BJ (cell line): ENCODE data around the gene ATG7. TPM values are rescaled to one million over a fixed set of nuclear protein-coding genes. Genes with fewer than 3 reads are reported as not detected.

Source experiments
- CTCF ChIA-PET: fragments of 350-600 bp; formaldehyde crosslinking; extraction: SDS; loops from one replicate; lab custom pipeline; 2021; ENCODE audit warnings: antibody characterized with exemption, inconsistent platforms; lab: Yijun Ruan, JAX
- POLR2A ChIA-PET: fragments of 300-600 bp; sonication (Branson Sonifier 250); formaldehyde crosslinking; extraction: SDS; loops from one replicate; lab custom pipeline; 2021; ENCODE audit warnings: antibody characterized with exemption; lab: Charles Lee
- DNase-seq: peaks from one replicate; pipeline ENCODE4 v3.0.0-alpha.2; 2011; ENCODE audit warnings: low read depth
- H3K27me3 ChIP-seq: 2 replicates; pipeline ENCODE4 v1.6.0; 2011; ENCODE audit warnings: low read length; ENCODE audit not compliant: control insufficient read depth, insufficient read depth
- H3K36me3 ChIP-seq: 2 replicates; pipeline ENCODE4 v1.5.1; 2011; ENCODE audit warnings: low read length; ENCODE audit not compliant: control insufficient read depth, insufficient read depth
- H3K4me3 ChIP-seq: 2 replicates; pipeline ENCODE4 v1.5.1; 2011; ENCODE audit warnings: low read depth, mild to moderate bottlenecking, control low read depth, low read length
- polyA plus RNA-seq: library from polyadenylated mRNA; depleted of rRNA; stranded (reverse); fragments of >200 nt; gene quantifications from 2 replicates; pipeline ENCODE4 v1.2.3, GENCODE V29; 2011
- TF ChIP-seq, protein P1 (sequence below): IDR thresholded peaks from 2 replicates; pipeline ENCODE4 v1.5.1; 2011; ENCODE audit warnings: low read depth, mild to moderate bottlenecking, control low read depth, inconsistent platforms, low read length, moderate library complexity; ENCODE audit not compliant: insufficient read depth

Gene ATG7
- polyA plus RNA-seq, 1 experiment: 26.2 TPM

DNA sequence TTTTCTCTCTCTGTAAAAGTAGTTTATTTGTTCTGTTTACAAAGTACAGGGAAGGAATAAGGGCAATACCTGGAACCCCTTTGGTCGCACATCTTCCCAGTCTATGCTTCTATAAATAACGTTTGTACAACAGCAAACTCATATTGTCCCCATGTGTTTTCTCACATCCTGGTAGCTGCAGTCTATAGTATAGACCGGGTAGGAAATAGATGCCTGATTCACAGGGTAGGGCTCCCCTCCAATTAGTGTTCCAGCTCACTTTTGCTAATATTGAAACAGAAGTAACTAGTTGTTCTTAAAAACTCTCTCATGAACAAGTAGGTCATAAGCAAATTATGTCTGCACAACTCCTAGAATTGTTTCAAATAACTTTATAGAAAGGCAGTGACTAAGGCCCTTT is 17.7 kb downstream of the ATG7 start:
- Histone ChIP-seq H3K27me3 (no peaks in the 10 kb centered on the region), H3K36me3 (no peaks in the 10 kb centered on the region; the same call in none of the 2 replicates), H3K4me3 (no peak overlapping the region)
- ChIA-PET POLR2A (no interaction called here), CTCF (interaction anchor here (1.1 to 2.8 kb wide), 4 partner anchors 15 to 230 kb away, joined by 3 to 13 read pairs (median 3); partner anchors contain the start of gene HRH1)
- DNase-seq: no peak
- TF ChIP-seq, protein P1, sequence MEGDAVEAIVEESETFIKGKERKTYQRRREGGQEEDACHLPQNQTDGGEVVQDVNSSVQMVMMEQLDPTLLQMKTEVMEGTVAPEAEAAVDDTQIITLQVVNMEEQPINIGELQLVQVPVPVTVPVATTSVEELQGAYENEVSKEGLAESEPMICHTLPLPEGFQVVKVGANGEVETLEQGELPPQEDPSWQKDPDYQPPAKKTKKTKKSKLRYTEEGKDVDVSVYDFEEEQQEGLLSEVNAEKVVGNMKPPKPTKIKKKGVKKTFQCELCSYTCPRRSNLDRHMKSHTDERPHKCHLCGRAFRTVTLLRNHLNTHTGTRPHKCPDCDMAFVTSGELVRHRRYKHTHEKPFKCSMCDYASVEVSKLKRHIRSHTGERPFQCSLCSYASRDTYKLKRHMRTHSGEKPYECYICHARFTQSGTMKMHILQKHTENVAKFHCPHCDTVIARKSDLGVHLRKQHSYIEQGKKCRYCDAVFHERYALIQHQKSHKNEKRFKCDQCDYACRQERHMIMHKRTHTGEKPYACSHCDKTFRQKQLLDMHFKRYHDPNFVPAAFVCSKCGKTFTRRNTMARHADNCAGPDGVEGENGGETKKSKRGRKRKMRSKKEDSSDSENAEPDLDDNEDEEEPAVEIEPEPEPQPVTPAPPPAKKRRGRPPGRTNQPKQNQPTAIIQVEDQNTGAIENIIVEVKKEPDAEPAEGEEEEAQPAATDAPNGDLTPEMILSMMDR: no peak

DNA sequence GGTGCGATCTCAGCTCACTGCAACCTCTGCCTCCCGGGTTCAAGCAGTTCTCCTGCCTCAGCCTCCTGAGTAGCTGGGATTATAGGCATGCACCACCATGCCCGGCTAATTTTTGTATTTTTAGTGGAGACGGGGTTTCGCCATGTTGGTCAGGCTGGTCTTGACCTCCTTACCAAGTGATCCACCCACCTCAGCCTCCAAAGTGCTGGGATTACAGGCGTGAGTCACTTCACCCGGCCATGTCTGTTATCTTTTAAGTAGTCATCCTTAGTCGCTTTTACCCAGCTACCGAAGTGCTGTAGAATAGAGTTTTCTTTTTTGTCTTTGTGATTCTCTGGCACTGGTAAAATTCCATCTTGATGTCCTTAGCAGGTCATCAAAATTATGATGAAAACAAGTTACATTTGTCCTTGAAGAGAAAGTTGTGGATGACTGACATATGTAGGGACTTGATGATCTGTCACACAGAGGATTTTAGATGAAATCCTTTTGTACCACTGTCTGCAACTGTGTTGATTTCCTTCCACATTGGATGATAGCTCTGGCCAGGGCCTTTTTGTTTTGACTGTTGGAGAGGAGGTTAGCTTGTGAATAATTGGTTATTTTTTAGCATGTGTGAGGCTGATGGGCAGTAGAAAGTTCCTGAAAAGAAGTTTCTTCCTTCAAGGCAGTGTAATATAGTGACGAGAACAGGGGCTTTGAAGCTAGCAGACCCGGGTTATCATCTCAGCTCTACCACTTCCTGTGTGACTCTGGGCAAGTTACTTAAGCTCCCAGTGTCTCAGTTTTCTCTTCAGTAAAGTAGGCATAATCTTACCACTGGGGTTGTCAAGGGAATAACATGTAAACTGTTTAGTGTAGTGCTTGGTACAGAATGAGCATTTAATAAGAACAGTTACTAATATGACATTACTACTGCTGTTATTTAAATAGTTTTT is 18.8 kb downstream of the ATG7 start:
- Histone ChIP-seq H3K27me3 (no peaks in the 10 kb centered on the region), H3K4me3 (no peak overlapping the region), H3K36me3 (no peaks in the 10 kb centered on the region; the same call in none of the 2 replicates)
- ChIA-PET CTCF (interaction anchor here (0.6 to 1.4 kb wide), 2 partner anchors 44 to 54 kb away, joined by 3 to 4 read pairs; no protein-coding TSS in a partner anchor), POLR2A (no interaction called here)
- TF ChIP-seq, protein P1: no peak
- DNase-seq: no peak

DNA sequence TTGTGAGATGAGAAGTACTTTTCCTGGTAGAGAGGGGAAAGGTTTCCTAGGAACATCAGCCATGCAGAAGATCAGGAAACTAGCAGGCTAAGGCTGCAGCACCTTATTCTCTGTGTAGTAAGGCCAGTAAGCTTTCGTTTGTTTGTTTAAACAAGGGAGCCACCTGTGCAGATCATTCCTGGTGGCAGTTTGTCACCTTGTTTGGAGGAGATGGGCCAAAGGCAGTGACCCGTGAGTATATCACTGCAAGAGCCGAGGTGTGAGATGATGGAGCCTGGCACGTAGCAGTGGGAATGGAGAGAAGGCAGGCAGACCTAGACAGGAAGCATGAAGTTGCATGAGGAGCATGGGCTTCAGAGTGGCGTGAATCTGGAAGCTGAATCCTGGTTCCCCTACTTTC is 19.6 kb downstream of the ATG7 start:
- Histone ChIP-seq H3K27me3 (no peaks in the 10 kb centered on the region), H3K4me3 (no peak overlapping the region), H3K36me3 (peaks cover 2% of the 10 kb centered on the region)
- TF ChIP-seq, protein P1: no peak
- CTCF ChIA-PET: interaction anchor here (0.5 to 0.6 kb wide), 2 partner anchors 43 to 924 kb away, joined by 4 read pairs; no protein-coding TSS in a partner anchor
- POLR2A ChIA-PET: no interaction called here
- DNase-seq: no peak

DNA sequence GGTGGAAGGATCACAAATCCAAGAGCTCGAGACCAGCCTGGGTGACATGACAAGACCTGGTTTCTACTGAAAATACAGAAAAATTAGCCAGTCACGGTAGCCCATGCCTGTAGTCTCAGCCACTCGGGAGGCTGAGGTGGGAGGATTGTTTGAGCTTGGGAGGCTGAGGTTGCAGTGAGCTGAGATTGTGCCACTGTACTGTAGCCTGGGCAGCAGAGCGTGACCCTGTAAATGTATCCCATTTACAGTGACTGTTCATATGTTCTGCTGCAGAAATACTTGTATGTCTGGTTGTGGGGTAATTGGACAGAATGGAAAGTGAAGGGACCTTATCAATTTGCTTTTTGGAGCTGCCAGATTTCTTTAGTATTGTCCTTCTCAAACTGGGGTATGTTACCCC is 24.9 kb downstream of the ATG7 start:
- H3K36me3 ChIP-seq: peaks cover 2% of the 10 kb centered on the region
- H3K4me3 ChIP-seq: no peak overlapping the region
- TF ChIP-seq, protein P1: no peak
- ChIA-PET CTCF (interaction anchor here (1.8 kb wide), 2 partner anchors 9 to 38 kb away, joined by 4 to 5 read pairs; no protein-coding TSS in a partner anchor), POLR2A (no interaction called here)
- DNase-seq: no peak
- H3K27me3 ChIP-seq: no peaks in the 10 kb centered on the region

DNA sequence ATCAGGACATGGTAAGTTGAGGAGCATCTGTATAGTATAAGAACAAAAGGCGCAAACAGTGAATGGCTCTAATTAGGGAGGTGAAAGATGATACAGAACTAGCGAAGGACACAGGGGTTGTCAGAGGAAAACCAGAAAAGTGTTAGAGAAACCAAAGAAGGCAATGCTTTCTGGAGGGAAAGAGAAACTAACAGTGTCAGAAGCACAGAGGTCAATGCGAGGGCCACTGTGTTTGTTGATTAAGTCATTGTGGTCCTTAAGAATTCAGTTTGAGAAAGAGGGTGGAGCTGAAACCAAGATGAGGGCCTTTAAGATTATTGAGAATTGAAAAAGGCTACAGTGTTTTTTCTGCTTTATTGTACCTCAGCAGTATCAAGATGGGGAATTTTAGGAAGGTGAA is 28.8 kb downstream of the ATG7 start:
- no peak overlapping the region for H3K4me3 ChIP-seq
- H3K36me3 ChIP-seq: peaks cover 2% of the 10 kb centered on the region; the same call in 1 of the 2 replicates
- TF ChIP-seq, protein P1: no peak
- ChIA-PET CTCF (interaction anchor here (0.6 kb wide), 1 partner anchor 42 kb away, joined by 3 read pairs; no protein-coding TSS in a partner anchor), POLR2A (no interaction called here)
- no peaks in the 10 kb centered on the region for H3K27me3 ChIP-seq
- DNase-seq: no peak
